GM18502 (cell line): Measurements from ENCODE around the gene MTRFR.
"Not testable (repeated sequence)": the region's sequence is repeated elsewhere in the genome, so short reads cannot be mapped to it uniquely, and the experiment has no call there.

Experiments
- ATAC-seq: cut with Tn5 transposase; IDR thresholded peaks from one replicate; pipeline ENCODE4 v1.9.1; 2021; ENCODE audit warnings: mild to moderate bottlenecking; ENCODE audit not compliant: unreplicated experiment, poor library complexity

MTRFR gene

GRCh38 chr12:123248129-123248528 lies 14.9 kb downstream of the MTRFR start:
- ATAC-seq = not testable (repeated sequence)

GRCh38 chr12:123248996-123249741 lies 15.9 kb downstream of the MTRFR start:
- ATAC-seq = not testable (repeated sequence)

- ATAC-seq = no peak
Observed at GRCh38 chr12:123250471-123251383, 17.5 kb downstream of the MTRFR start.

- ATAC-seq = no peak
Observed at GRCh38 chr12:123251403-123252076, 18.3 kb downstream of the MTRFR start.

- not testable (repeated sequence) for ATAC-seq
Observed at GRCh38 chr12:123252365-123252764, 19.1 kb downstream of the MTRFR start.

- no peak for ATAC-seq
Observed at GRCh38 chr12:123253641-123254459, 20.6 kb downstream of the MTRFR start.

GRCh38 chr12:123254853-123255446 lies 21.7 kb downstream of the MTRFR start:
- ATAC-seq = no peak

GRCh38 chr12:123258593-123258992 lies 25.4 kb downstream of the MTRFR start:
- ATAC-seq = no peak

- ATAC-seq = no peak
Observed at GRCh38 chr12:123260081-123260480, 26.8 kb downstream of the MTRFR start.

- ATAC-seq = no peak
Observed at GRCh38 chr12:123261196-123261595, 28.0 kb downstream of the MTRFR start.

- no peak for ATAC-seq
Observed at GRCh38 chr12:123263196-123263817, 30.1 kb downstream of the MTRFR start.

- no peak for ATAC-seq
Observed at GRCh38 chr12:123264642-123265041, 31.4 kb downstream of the MTRFR start.

- no peak for ATAC-seq
Observed at GRCh38 chr12:123265851-123266678, 32.8 kb downstream of the MTRFR start.

- no peak for ATAC-seq
Observed at GRCh38 chr12:123266679-123267277, 33.5 kb downstream of the MTRFR start.

GRCh38 chr12:123267335-123267920 lies 34.2 kb downstream of the MTRFR start:
- ATAC-seq = no peak

GRCh38 chr12:123267991-123268843 lies 35.0 kb downstream of the MTRFR start:
- ATAC-seq = no peak

GRCh38 chr12:123268850-123269249 lies 35.6 kb downstream of the MTRFR start:
- no peak for ATAC-seq
